Activated T-cell treated with anti-CD3 and anti-CD28 coated beads, Interleukin-2, amount 50 U/mL, for 48 hours (primary cell): ENCODE measurements around the gene LRRC75A.
"Not testable (repeated sequence)": the region's sequence is repeated elsewhere in the genome, so short reads cannot be mapped to it uniquely, and the experiment has no call there.

Experiments used
- DNase-seq, 2 experiments: peaks; one replicate each; pipeline ENCODE4 v3.0.0-alpha.2; 2020

LRRC75A gene, protein sequence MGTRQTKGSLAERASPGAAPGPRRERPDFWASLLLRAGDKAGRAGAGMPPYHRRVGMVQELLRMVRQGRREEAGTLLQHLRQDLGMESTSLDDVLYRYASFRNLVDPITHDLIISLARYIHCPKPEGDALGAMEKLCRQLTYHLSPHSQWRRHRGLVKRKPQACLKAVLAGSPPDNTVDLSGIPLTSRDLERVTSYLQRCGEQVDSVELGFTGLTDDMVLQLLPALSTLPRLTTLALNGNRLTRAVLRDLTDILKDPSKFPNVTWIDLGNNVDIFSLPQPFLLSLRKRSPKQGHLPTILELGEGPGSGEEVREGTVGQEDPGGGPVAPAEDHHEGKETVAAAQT

DNA sequence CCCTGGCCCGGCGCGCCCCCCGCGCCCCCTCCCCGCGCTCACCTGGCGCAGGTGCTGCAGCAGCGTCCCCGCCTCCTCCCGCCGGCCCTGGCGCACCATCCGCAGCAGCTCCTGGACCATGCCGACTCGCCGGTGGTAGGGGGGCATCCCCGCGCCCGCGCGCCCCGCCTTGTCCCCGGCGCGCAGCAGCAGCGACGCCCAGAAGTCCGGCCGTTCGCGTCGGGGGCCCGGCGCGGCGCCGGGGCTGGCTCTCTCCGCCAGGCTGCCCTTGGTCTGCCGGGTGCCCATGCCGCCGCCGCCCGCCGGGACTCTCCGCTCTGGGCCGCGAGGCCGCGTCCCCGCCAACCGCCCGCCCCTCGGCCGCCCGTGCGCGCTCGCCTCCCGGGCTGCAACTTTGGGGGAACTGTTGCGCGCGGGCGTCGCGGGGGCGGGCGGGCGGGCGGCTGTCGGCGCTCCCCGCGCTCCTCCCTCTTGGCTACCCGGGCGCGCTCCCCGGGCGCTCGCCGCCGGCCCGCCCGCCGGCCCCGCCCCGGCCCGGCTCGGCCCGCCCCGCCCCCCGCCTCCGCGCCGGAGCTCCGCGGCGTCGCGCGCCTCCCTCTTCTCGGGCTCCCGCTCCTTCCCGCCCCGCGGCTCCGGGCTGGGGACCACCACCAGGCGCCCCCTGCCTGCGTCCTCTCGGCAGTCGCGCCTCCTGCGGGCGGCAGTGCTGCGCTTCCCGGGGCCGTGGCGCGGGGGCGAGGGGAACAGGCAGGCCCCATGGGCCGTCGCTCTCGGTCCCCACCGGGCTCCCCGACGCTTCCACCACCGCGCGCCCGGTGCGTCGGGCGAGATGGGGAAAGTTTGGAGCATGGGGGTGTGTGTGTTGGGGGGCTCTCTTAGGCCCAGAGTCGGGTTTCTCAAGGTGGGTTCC lies at the start of gene LRRC75A:
Gene LRRC75A, minus strand, starts transcription at position 491 of the 910 bp plus-strand sequence. Its CDS starts 203 bp downstream, at position 288.
- peak; percentile 57 to 74 for DNase-seq

GRCh38 chr17:16537130-16537458 lies 45.1 kb upstream of the LRRC75A start:
- DNase-seq: no peak

GRCh38 chr17:16534236-16534635 lies 42.2 kb upstream of the LRRC75A start:
- DNase-seq: no peak

DNA sequence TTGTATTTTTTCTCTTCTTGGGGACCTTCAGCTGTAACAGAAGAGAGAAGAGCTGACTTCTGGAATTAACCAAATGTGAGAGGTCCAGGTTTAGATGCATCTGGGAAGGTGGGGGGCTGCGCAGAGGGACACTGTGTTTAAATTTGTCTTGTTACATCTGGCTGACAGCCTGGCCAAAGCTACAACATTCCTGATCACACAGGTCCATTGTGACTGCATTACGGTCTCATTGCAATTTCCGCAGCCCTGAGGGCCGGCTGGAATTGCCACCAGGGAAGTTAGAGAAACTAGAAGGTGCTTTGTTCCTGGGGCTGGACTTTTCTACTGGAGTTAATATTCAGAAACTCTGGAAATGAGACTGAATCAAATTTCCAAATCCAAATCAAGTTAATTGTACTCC lies 37.9 kb upstream of the LRRC75A start:
- DNase-seq: no peak

- no peak for DNase-seq
Measured at GRCh38 chr17:16527298-16527697, 35.3 kb upstream of the LRRC75A start.

- DNase-seq: not testable (repeated sequence)
Measured at GRCh38 chr17:16525556-16525955, 33.6 kb upstream of the LRRC75A start.

- peak; percentile 60 to 69 for DNase-seq
Measured at GRCh38 chr17:16521070-16521727, 29.2 kb upstream of the LRRC75A start.

DNA sequence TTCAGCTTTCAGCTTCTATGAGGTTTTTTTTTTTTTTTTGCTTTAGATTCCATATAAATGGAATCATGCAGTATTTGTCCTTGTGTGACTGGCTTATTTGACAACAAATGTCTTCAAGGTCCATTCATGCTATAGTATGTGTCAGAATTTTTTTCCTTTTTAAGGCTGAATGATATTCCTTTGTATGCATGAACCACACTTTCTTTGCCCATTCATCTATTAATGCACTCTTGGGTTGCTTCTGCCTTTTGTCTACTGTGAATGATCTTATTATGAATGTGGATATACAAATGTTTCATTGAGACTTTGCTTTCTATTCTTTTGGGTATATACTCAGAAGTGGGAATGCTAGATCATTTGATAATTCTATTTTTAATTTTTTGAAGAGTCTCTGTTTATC lies 27.0 kb upstream of the LRRC75A start:
- no peak for DNase-seq

GRCh38 chr17:16517477-16517876 lies 25.5 kb upstream of the LRRC75A start:
- DNase-seq: no peak

DNA sequence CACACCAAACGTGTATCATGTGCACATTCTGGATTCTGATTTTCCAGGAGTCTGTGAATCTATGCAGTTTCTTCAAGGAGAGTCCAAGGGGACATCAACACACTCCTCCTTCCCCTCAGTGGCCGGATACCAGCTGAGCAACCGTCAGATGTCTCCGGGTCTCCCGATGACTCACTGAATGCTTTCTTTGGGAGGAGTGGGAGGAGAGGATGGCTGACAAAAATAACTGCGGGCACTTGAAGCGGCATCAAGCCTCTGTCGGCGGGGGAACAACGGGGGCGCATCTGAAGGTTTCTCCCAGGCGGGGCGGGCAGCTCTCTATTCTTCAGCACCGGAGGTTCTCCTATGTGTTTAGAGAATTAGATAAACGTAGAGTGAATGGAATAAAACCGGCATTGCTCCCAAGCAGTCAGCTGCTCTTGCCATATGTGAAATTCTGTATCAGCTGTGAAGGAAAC lies 24.6 kb upstream of the LRRC75A start:
- DNase-seq: no peak

- DNase-seq: no peak
Measured at GRCh38 chr17:16515933-16516332, 23.9 kb upstream of the LRRC75A start.

DNA sequence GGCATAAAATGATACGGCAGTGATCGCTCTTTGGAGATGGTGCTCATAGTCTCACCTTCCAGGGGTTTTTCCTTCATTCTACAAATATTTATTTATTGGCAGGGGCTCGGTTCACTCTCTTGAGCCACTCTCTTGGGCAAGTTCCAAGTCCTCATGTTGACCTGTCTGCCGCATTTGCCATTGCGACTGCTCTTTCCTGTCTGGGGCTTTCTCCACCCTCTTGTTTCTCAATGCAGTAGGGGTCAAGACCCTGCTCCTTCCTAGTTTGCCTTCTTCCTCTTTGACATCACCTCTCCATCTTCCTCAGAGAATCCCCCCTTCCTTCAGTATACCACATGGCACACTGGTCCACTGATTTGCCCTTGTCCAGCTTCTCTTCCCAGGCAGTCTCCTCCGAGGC lies 21.9 kb upstream of the LRRC75A start:
- no peak for DNase-seq

DNA sequence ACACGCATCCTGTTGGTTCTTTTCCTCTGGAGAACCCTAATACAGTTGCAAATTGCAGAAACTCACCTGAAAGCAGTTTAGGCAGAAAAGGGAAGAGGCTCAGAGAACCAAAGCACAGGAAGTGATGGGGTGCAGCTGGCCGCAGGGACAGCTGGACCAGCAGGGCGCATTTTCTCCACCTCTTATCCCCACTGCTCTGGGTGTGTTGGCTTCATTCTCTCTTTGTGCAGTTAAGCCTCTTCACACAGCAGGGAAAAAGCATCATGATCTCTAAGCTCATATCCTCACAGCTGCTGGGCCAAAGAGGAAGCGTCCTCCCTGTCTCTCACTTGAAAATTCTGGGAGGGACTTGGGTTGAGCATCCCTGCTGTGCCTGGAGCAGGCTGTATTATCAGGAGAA lies 20.0 kb upstream of the LRRC75A start:
- no peak for DNase-seq

GRCh38 chr17:16511593-16511992 lies 19.6 kb upstream of the LRRC75A start:
- no peak for DNase-seq

DNA sequence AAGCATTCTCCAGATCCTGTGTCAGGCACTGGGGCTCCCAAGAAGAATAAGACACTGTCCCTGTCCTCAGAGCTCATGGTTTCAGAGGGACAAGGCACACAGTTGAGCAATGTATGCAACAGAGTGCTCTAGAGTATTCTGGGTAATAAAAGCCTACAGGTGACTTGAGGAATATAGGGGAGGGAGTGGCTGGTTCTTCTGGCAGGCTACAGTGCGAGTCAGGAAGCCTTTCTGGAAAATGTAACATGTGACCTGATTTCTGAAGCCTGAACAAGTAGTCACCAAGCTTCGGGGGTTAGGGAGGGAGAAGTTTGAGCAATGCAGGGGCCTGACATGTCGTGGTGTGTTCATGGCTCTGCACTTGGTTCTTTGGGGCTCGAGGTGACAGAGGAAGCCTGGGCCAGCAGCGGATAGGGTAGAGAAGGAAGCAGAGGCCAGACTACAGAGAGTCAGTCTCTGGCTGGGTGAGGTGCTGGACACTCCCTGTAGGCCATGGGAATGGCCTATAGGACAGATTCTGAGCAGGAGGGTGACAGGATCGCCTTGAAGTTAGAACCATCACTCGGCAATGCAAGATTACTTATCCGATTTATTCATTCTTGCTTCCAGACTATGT lies 16.0 kb upstream of the LRRC75A start:
- no peak for DNase-seq

DNA sequence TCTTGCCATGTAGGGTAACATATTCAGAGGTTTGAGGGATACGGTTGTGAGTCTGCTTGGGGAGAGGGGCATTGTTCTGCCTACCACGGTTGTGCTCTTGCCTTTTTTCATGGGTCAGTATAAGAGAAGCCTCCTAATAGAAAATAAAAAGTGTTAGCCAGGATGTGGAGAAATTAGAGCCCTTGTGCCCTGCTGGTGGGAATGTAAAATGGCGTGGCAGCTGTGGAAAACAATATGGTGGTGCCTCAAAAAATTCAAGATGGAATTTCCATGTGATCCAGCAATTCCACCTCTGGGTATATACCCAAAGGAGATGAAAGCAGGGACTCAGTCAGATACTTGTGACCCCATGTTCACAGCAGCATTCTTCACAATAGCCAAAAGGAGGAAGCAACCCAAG lies 14.2 kb upstream of the LRRC75A start:
- no peak for DNase-seq

GRCh38 chr17:16504984-16505383 lies 13.0 kb upstream of the LRRC75A start:
- no peak for DNase-seq

- DNase-seq: no peak
Measured at GRCh38 chr17:16496820-16497489, 5.0 kb upstream of the LRRC75A start.

- no peak for DNase-seq
Measured at GRCh38 chr17:16495980-16496819, 4.2 kb upstream of the LRRC75A start.

DNA sequence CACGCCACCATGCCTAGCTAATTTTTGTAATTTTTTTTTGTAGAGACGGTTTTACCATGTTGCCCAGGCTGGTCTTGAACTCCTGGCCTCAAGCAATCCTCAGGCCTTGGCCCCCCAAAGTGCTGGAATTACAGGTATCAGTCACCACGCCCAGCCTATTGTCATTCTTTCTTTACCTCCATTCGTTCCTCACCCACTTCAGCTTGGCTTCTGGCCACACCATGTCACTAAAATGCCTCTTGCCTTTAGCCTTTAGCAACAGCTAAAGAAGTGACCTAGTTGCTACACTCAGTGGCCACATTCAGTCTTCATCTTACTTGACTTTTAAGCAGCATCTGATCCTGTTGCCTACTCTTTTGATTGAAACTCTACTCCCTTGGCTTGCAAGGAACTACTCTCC lies 3.6 kb upstream of the LRRC75A start:
- DNase-seq: no peak

- DNase-seq: no peak
Measured at GRCh38 chr17:16494059-16494458, 2.1 kb upstream of the LRRC75A start.
